PC-3 (cell line): ENCODE results near the gene DHX29. TPM values are rescaled to one million over a fixed set of nuclear protein-coding genes. Genes with fewer than 3 reads are reported as not detected.

Experiments used
- ATAC-seq: fragments of 200-7000 bp; cut with Tn5 transposase; 2 replicates; pipeline ENCODE4 v1.9.1; 2020; ENCODE audit warnings: mild to moderate bottlenecking, moderate library complexity
- BruUV-seq: library from RNA; stranded (reverse); fragments of 400-500 nt; replicated peaks from 2 replicates; lab custom pipeline; 2021; lab: Mats Ljungman, UMichigan
- CTCF ChIA-PET: fragments of 300-600 bp; sonication (Branson Sonifier 250); formaldehyde crosslinking; loops from one replicate; lab custom pipeline; 2022; ENCODE audit warnings: antibody characterized with exemption; lab: Charles Lee
- POLR2A ChIA-PET: fragments of 300-600 bp; sonication (Branson Sonifier 250); formaldehyde crosslinking; loops from one replicate; lab custom pipeline; 2022; ENCODE audit warnings: antibody characterized with exemption; ENCODE audit not compliant: unreplicated experiment; lab: Charles Lee
- DNase-seq: peaks from one replicate; pipeline ENCODE4 v3.0.0-alpha.2; 2015
- H2AFZ ChIP-seq: fragments of 300-600 bp; sonication (generic); 2 replicates; pipeline ENCODE4 v1.6.0; 2016; ENCODE audit warnings: antibody characterized with exemption, low read length
- H3F3A ChIP-seq: fragments of 300-600 bp; sonication (generic); one replicate; pipeline ENCODE4 v1.6.0; 2017; ENCODE audit warnings: antibody characterized with exemption, low read length, control low read depth, mild to moderate bottlenecking; ENCODE audit not compliant: unreplicated experiment
- H3K27ac ChIP-seq: fragments of 300-600 bp; sonication (generic); 2 replicates; pipeline ENCODE4 v1.5.1; 2016; ENCODE audit warnings: mild to moderate bottlenecking, low read length
- H3K27me3 ChIP-seq: fragments of 300-600 bp; sonication (generic); 2 replicates; pipeline ENCODE4 v1.6.1; 2016; ENCODE audit warnings: low read length, mixed read lengths
- H3K36me3 ChIP-seq: fragments of 300-600 bp; sonication (generic); 2 replicates; pipeline ENCODE4 v1.6.1; 2016; ENCODE audit warnings: low read depth, mixed run types, low read length, mixed read lengths
- H3K4me1 ChIP-seq: fragments of 300-600 bp; sonication (generic); 2 replicates; pipeline ENCODE4 v1.5.1; 2016; ENCODE audit warnings: low read length; ENCODE audit not compliant: insufficient read depth
- H3K4me2 ChIP-seq: fragments of 300-600 bp; sonication (generic); 2 replicates; pipeline ENCODE4 v1.6.0; 2016; ENCODE audit warnings: low read length
- H3K4me3 ChIP-seq: fragments of 300-600 bp; sonication (generic); 2 replicates; pipeline ENCODE4 v1.5.1; 2016; ENCODE audit warnings: mild to moderate bottlenecking, low read length, mixed read lengths
- H3K79me2 ChIP-seq: fragments of 300-600 bp; sonication (generic); 2 replicates; pipeline ENCODE4 v1.6.1; 2017; ENCODE audit warnings: low read length, mixed read lengths
- H3K9ac ChIP-seq: fragments of 300-600 bp; sonication (generic); 2 replicates; pipeline ENCODE4 v1.6.0; 2016; ENCODE audit warnings: mild to moderate bottlenecking, low read length
- H3K9me2 ChIP-seq: fragments of 300-600 bp; sonication (generic); replicated peaks from 2 replicates; pipeline ENCODE4 v1.6.1; 2016; ENCODE audit warnings: mixed run types, low read length, mixed read lengths
- H3K9me3 ChIP-seq: fragments of 300-600 bp; sonication (generic); 2 replicates; pipeline ENCODE4 v1.6.1; 2016; ENCODE audit warnings: low read length, mixed read lengths
- H4K20me1 ChIP-seq: fragments of 300-600 bp; sonication (generic); 2 replicates; pipeline ENCODE4 v1.6.1; 2016; ENCODE audit warnings: low read length, mixed read lengths
- EZH2 ChIP-seq: fragments of 300-600 bp; sonication (generic); IDR thresholded peaks from one replicate; pipeline ENCODE4 v1.6.1; 2017; ENCODE audit warnings: antibody characterized with exemption, mild to moderate bottlenecking, low read length; ENCODE audit not compliant: unreplicated experiment
- EZH2phosphoT487 ChIP-seq: fragments of 300-600 bp; sonication (generic); IDR thresholded peaks from 2 replicates; pipeline ENCODE4 v1.6.1; 2018; ENCODE audit warnings: mild to moderate bottlenecking, antibody characterized with exemption, low read length, borderline replicate concordance
- intact Hi-C: fragments of 100-400 bp; cut with micrococcal nuclease; formaldehyde crosslinking; loops from 2 replicates; pipeline ENCODE4 v1.9.0; 2023
- total RNA-seq: library from RNA; depleted of rRNA; stranded (reverse); fragments of >200 nt; gene quantifications from 2 replicates; pipeline ENCODE4 v1.2.3, GENCODE V29; 2014
- TF ChIP-seq, protein P1 (sequence below): fragments of 300-600 bp; sonication (generic); conservative IDR thresholded peaks from 2 replicates; pipeline ENCODE4 v1.5.1; 2017; ENCODE audit warnings: antibody characterized with exemption, low read depth, mild to moderate bottlenecking, low read length

Gene DHX29
- total RNA-seq, 1 experiment from 2014 or later = 13.4 TPM

DNA sequence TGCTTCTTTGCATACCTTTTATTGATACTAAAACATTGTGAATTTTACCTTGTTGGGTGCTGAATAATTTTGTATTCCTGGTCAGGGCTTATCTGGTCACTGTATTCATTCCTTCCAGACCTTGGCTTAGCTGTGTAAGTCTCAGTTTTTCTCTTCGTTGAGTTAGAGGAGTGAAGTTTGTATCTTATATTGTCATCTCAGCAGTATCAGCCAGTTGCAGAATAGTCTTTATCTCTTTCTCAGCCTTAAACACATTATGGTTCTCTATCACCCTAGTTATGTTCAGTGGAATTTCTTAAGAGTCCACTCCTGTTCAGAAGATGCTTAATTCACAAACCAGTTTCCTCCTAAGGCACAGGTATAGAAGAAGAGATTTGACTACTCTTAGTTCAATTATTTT, 25.5 kb upstream of the DHX29 start:
- no peaks in the 10 kb centered on the region for H3K27me3 ChIP-seq
- H3K27ac ChIP-seq = no peak overlapping the region
- H3K9me2 ChIP-seq = no peaks in the 10 kb centered on the region
- 0 out of 2 replicates have a peak, but pooled peaks cover 3% of the 10 kb centered on the region for H4K20me1 ChIP-seq
- TF ChIP-seq, protein P1, sequence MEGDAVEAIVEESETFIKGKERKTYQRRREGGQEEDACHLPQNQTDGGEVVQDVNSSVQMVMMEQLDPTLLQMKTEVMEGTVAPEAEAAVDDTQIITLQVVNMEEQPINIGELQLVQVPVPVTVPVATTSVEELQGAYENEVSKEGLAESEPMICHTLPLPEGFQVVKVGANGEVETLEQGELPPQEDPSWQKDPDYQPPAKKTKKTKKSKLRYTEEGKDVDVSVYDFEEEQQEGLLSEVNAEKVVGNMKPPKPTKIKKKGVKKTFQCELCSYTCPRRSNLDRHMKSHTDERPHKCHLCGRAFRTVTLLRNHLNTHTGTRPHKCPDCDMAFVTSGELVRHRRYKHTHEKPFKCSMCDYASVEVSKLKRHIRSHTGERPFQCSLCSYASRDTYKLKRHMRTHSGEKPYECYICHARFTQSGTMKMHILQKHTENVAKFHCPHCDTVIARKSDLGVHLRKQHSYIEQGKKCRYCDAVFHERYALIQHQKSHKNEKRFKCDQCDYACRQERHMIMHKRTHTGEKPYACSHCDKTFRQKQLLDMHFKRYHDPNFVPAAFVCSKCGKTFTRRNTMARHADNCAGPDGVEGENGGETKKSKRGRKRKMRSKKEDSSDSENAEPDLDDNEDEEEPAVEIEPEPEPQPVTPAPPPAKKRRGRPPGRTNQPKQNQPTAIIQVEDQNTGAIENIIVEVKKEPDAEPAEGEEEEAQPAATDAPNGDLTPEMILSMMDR = no peak
- no peak for TF ChIP-seq EZH2phosphoT487
- no peak for TF ChIP-seq EZH2
- BruUV-seq = no TSS peak
- peaks cover 15% of the 10 kb centered on the region; the same call in 1 of the 2 replicates for H3K36me3 ChIP-seq
- no peaks in the 10 kb centered on the region for H3K4me1 ChIP-seq
- peaks cover 9% of the 10 kb centered on the region; the same call in 1 of the 2 replicates for H3K79me2 ChIP-seq
- H3K4me2 ChIP-seq = no peak overlapping the region
- ChIA-PET POLR2A (no interaction called here), CTCF (no interaction called here)
- no peaks in the 10 kb centered on the region for H3K9me3 ChIP-seq
- H3K4me3 ChIP-seq = no peak overlapping the region
- intact Hi-C loops = no loop called here
- ATAC-seq (no peak), DNase-seq (no peak)
- H3F3A ChIP-seq = no peaks in the 10 kb centered on the region
- H2AFZ ChIP-seq = no peak overlapping the region
- H3K9ac ChIP-seq = no peak overlapping the region

DNA sequence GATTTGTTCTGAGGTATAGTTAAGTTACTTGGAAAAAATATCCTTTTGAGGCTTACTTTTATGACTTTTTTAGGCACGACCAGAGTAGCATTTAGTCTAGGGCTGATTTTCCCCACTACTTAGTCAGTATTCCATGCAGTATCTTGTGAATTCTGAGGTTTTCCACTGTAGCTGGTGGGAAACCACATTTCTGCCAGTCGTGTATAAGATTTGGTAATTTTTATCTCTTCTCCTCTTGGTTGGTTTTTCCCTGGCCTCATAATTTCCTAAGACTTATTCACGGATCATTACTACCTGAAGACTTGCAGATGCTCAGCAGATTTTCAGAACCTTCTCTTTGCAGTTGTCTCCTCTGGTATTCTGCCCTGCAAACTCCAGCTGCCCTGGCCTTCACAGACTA, 23.8 kb upstream of the DHX29 start:
- H3K79me2 ChIP-seq = peaks cover 4% of the 10 kb centered on the region; the same call in 1 of the 2 replicates
- intact Hi-C loops = no loop called here

DNA sequence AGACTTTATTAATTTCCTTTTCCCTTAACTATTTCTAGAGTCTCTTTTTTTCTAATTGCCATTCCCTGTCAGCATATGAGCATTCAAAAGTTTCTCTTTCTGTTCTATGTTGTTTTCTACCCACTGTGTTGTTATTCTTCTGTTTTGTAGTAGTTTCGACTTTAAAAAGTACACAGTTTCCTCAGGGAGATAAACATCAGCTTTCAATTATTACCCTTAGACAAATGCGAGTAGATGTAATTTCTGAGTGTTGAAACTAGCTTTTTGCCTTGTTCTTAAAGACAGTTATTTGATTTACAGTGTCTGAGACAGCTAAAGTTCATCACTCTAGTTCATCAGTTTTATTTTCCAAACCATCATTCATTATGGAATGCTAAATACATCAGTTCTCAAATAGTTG, 19.8 kb upstream of the DHX29 start:
- Histone ChIP-seq H3K79me2 (peaks cover 3% of the 10 kb centered on the region; the same call in 1 of the 2 replicates), H4K20me1 (no peaks in the 10 kb centered on the region), H3K27me3 (no peaks in the 10 kb centered on the region), H3K9ac (no peak overlapping the region), H3K4me2 (no peak overlapping the region), H3K4me3 (no peak overlapping the region), H3K4me1 (no peaks in the 10 kb centered on the region), H3F3A (no peaks in the 10 kb centered on the region), H2AFZ (no peak overlapping the region), H3K27ac (no peak overlapping the region), H3K9me3 (no peaks in the 10 kb centered on the region), H3K36me3 (peaks cover 10% of the 10 kb centered on the region; the same call in 1 of the 2 replicates), H3K9me2 (no peaks in the 10 kb centered on the region)
- CTCF ChIA-PET = no interaction called here
- ATAC-seq (no peak), DNase-seq (no peak)
- TF ChIP-seq EZH2phosphoT487 (no peak), EZH2 (no peak)
- TF ChIP-seq, protein P1 = no peak
- intact Hi-C loops = no loop called here
- no TSS peak for BruUV-seq
- POLR2A ChIA-PET = no interaction called here

More for the DNA sequence above, 23.8 kb upstream of the DHX29 start:
- no TSS peak for BruUV-seq
- Histone ChIP-seq H3F3A (no peaks in the 10 kb centered on the region), H3K9me3 (no peaks in the 10 kb centered on the region), H2AFZ (no peak overlapping the region), H3K9me2 (no peaks in the 10 kb centered on the region), H3K4me2 (no peak overlapping the region), H3K9ac (no peak overlapping the region), H3K4me1 (no peaks in the 10 kb centered on the region), H3K36me3 (peaks cover 19% of the 10 kb centered on the region; the same call in 1 of the 2 replicates), H4K20me1 (0 out of 2 replicates have a peak, but pooled peaks cover 3% of the 10 kb centered on the region), H3K4me3 (no peak overlapping the region), H3K27me3 (no peaks in the 10 kb centered on the region), H3K27ac (no peak overlapping the region)
- ATAC-seq = no peak
- CTCF ChIA-PET = interaction anchor here (0.5 kb wide), 1 partner anchor 325 kb away, joined by 3 read pairs; no protein-coding TSS in a partner anchor
- TF ChIP-seq, protein P1 = no peak
- no peak for TF ChIP-seq EZH2phosphoT487
- TF ChIP-seq EZH2 = no peak
- POLR2A ChIA-PET = no interaction called here
- no peak for DNase-seq
